Neural progenitor cell (in vitro differentiated cells): ENCODE results near the gene TMEM254. TPM values are rescaled to one million over a fixed set of nuclear protein-coding genes. Genes with fewer than 3 reads are reported as not detected.

Source experiments
- DNase-seq: peaks from one replicate; pipeline ENCODE4 v3.0.0-alpha.2; 2016; ENCODE audit warnings: low spot score
- H2AFZ ChIP-seq: fragments of 200-600 bp; sonication (generic); replicated peaks from 2 replicates; pipeline ENCODE4 v1.6.1; 2016; ENCODE audit warnings: antibody characterized with exemption
- H3F3A ChIP-seq: fragments of 200-600 bp; sonication (generic); 2 replicates; pipeline ENCODE4 v1.6.1; 2016; ENCODE audit warnings: antibody characterized with exemption, low read depth
- H3K27ac ChIP-seq: fragments of 200-600 bp; sonication (generic); 2 replicates; pipeline ENCODE4 v1.5.1; 2016; ENCODE audit warnings: mild to moderate bottlenecking
- H3K27me3 ChIP-seq: fragments of 200-600 bp; sonication (generic); 2 replicates; pipeline ENCODE4 v1.6.1; 2016; ENCODE audit warnings: mild to moderate bottlenecking, moderate library complexity
- H3K36me3 ChIP-seq: fragments of 200-600 bp; sonication (generic); 2 replicates; pipeline ENCODE4 v1.5.1; 2016
- H3K4me1 ChIP-seq: fragments of 200-600 bp; sonication (generic); 2 replicates; pipeline ENCODE4 v1.6.1; 2016; ENCODE audit warnings: mixed run types
- H3K4me2 ChIP-seq: fragments of 200-600 bp; sonication (generic); 2 replicates; pipeline ENCODE4 v1.6.1; 2016
- H3K4me3 ChIP-seq: fragments of 200-600 bp; sonication (generic); 2 replicates; pipeline ENCODE4 v1.5.1; 2016
- H3K79me2 ChIP-seq: fragments of 200-600 bp; sonication (generic); 2 replicates; pipeline ENCODE4 v1.6.1; 2016; ENCODE audit warnings: low read depth
- H3K9ac ChIP-seq: fragments of 200-600 bp; sonication (generic); 2 replicates; pipeline ENCODE4 v1.6.1; 2016
- H3K9me3 ChIP-seq: fragments of 200-600 bp; sonication (generic); 2 replicates; pipeline ENCODE4 v1.5.1; 2016; ENCODE audit warnings: low read depth
- H4K20me1 ChIP-seq: fragments of 200-600 bp; sonication (generic); 2 replicates; pipeline ENCODE4 v1.6.1; 2016; ENCODE audit warnings: low read depth
- H3K27ac Mint-ChIP-seq: 3 replicates; pipeline ENCODE4 v1.8.0; 2021; ENCODE audit warnings: mixed read lengths
- H3K27me3 Mint-ChIP-seq: 2 replicates; pipeline ENCODE4 v1.8.0; 2022; ENCODE audit warnings: low read depth, mild to moderate bottlenecking, inconsistent platforms, moderate library complexity, mixed read lengths; ENCODE audit not compliant: insufficient read depth
- H3K36me3 Mint-ChIP-seq: 3 replicates; pipeline ENCODE4 v1.8.0; 2021; ENCODE audit warnings: mixed read lengths
- H3K4me1 Mint-ChIP-seq: 3 replicates; pipeline ENCODE4 v1.8.0; 2021; ENCODE audit warnings: mixed read lengths
- H3K4me3 Mint-ChIP-seq: 3 replicates; pipeline ENCODE4 v1.8.0; 2021; ENCODE audit warnings: mild to moderate bottlenecking, moderate library complexity, mixed read lengths
- H3K9me3 Mint-ChIP-seq: 3 replicates; pipeline ENCODE4 v1.8.0; 2020; ENCODE audit warnings: mixed read lengths
- CTCF ChIP-seq: fragments of 200-600 bp; sonication (generic); IDR thresholded peaks from 2 replicates; pipeline ENCODE4 v1.5.1; 2017; ENCODE audit warnings: antibody characterized with exemption, mild to moderate bottlenecking
- EZH2 ChIP-seq: fragments of 200-600 bp; sonication (generic); IDR thresholded peaks from 2 replicates; pipeline ENCODE4 v1.6.1; 2017; ENCODE audit warnings: antibody characterized with exemption, mild to moderate bottlenecking, moderate library complexity
- EZH2phosphoT487 ChIP-seq: fragments of 200-600 bp; sonication (generic); IDR thresholded peaks from 2 replicates; pipeline ENCODE4 v1.6.1; 2017; ENCODE audit warnings: antibody characterized with exemption
- total RNA-seq: library from RNA; depleted of rRNA; stranded (reverse); fragments of >200 nt; gene quantifications from 2 replicates; pipeline ENCODE4 v1.2.3, GENCODE V29; 2015; ENCODE audit warnings: low replicate concordance

Gene TMEM254
- total RNA-seq, 1 donor from 2014 or later: 34.6 TPM

- no peaks in the 10 kb centered on the region for H3F3A ChIP-seq
- H3K9me3 ChIP-seq: no peaks in the 10 kb centered on the region
- no peak overlapping the region for H2AFZ ChIP-seq
- no peak overlapping the region for H3K4me3 ChIP-seq
- H3K9ac ChIP-seq: no peak overlapping the region
- no peak overlapping the region for H3K27ac ChIP-seq
- Mint-ChIP-seq H3K4me1 (peaks cover 9% of the 10 kb centered on the region), H3K27ac (no peak overlapping the region), H3K9me3 (no peaks in the 10 kb centered on the region), H3K4me3 (no peak overlapping the region), H3K27me3 (no peaks in the 10 kb centered on the region), H3K36me3 (no peaks in the 10 kb centered on the region)
- no peaks in the 10 kb centered on the region for H3K79me2 ChIP-seq
- no peak for TF ChIP-seq EZH2
- no peak for TF ChIP-seq CTCF
- TF ChIP-seq EZH2phosphoT487: no peak
- DNase-seq: no peak
- no peak overlapping the region for H3K4me2 ChIP-seq
- H3K27me3 ChIP-seq: peaks cover 7% of the 10 kb centered on the region
- H3K4me1 ChIP-seq: peaks cover 7% of the 10 kb centered on the region
- no peaks in the 10 kb centered on the region for H3K36me3 ChIP-seq
- H4K20me1 ChIP-seq: no peaks in the 10 kb centered on the region
Observed at GRCh38 chr10:80139265-80139664, 60.8 kb downstream of the TMEM254 start.

GRCh38 chr10:80140251-80140650 is 61.8 kb downstream of the TMEM254 start:
- Histone ChIP-seq H3K4me3 (no peak overlapping the region), H3K36me3 (no peaks in the 10 kb centered on the region), H3K27me3 (peaks cover 15% of the 10 kb centered on the region), H3F3A (no peaks in the 10 kb centered on the region), H3K27ac (no peak overlapping the region), H4K20me1 (no peaks in the 10 kb centered on the region), H3K9ac (no peak overlapping the region), H3K9me3 (no peaks in the 10 kb centered on the region), H3K79me2 (no peaks in the 10 kb centered on the region), H3K4me2 (no peak overlapping the region), H3K4me1 (peaks cover 7% of the 10 kb centered on the region), H2AFZ (no peak overlapping the region)
- H3K4me3 Mint-ChIP-seq: no peak overlapping the region
- H3K27ac Mint-ChIP-seq: no peak overlapping the region
- no peak for DNase-seq
- H3K4me1 Mint-ChIP-seq: peaks cover 9% of the 10 kb centered on the region
- H3K9me3 Mint-ChIP-seq: no peaks in the 10 kb centered on the region
- H3K36me3 Mint-ChIP-seq: no peaks in the 10 kb centered on the region
- no peaks in the 10 kb centered on the region for H3K27me3 Mint-ChIP-seq
- TF ChIP-seq CTCF (no peak), EZH2phosphoT487 (no peak), EZH2 (no peak)

- H3K79me2 ChIP-seq: no peaks in the 10 kb centered on the region
- Mint-ChIP-seq H3K9me3 (no peaks in the 10 kb centered on the region), H3K27ac (no peak overlapping the region), H3K4me1 (peaks cover 9% of the 10 kb centered on the region), H3K36me3 (no peaks in the 10 kb centered on the region), H3K4me3 (no peak overlapping the region), H3K27me3 (no peaks in the 10 kb centered on the region)
- H3K4me2 ChIP-seq: no peak overlapping the region
- no peak overlapping the region for H2AFZ ChIP-seq
- peaks cover 15% of the 10 kb centered on the region for H3K27me3 ChIP-seq
- H3K36me3 ChIP-seq: no peaks in the 10 kb centered on the region
- no peaks in the 10 kb centered on the region for H4K20me1 ChIP-seq
- H3K4me3 ChIP-seq: no peak overlapping the region
- no peak overlapping the region for H3K9ac ChIP-seq
- no peak overlapping the region for H3K27ac ChIP-seq
- H3K4me1 ChIP-seq: peaks cover 6% of the 10 kb centered on the region
- no peaks in the 10 kb centered on the region for H3F3A ChIP-seq
- DNase-seq: peak; percentile 28
- no peaks in the 10 kb centered on the region for H3K9me3 ChIP-seq
- TF ChIP-seq EZH2phosphoT487 (no peak), EZH2 (no peak), CTCF (no peak)
Observed at GRCh38 chr10:80141696-80142460, 63.4 kb downstream of the TMEM254 start.

Other genes with a start within 250 kb of the TMEM254 start
- gene SFTPD, start 129.6 kb upstream of the TMEM254 start, total RNA-seq: 0.09 TPM in 1 of 2 replicates, not detected in the other
- gene PLAC9, start 54.1 kb downstream of the TMEM254 start, total RNA-seq: not detected in 2 replicates
- gene ANXA11, start 126.9 kb downstream of the TMEM254 start, total RNA-seq: 2.7 and 7.3 TPM in 2 replicates
- gene MAT1A, start 211.0 kb downstream of the TMEM254 start, total RNA-seq: 0.19 TPM in 1 of 2 replicates, not detected in the other